ENCODE results near the gene HSD11B1L. TPM values are rescaled to one million over a fixed set of nuclear protein-coding genes. Genes with fewer than 3 reads are reported as not detected.

The HSD11B1L gene
- total and polyA plus RNA-seq, 4 donors, result 3.9 to 12.0 (median 7.1) TPM

- Histone ChIP-seq H3K9me3 (ENCODE audit: control insufficient read depth, low read length) (no peaks in the 10 kb centered on the region), H3K27ac (ENCODE audit: low read depth in 1 of 2, low read length in 2 of 2) (no peak overlapping the region), H3K4me1 (ENCODE audit: control insufficient read depth in 1 of 2, insufficient read depth in 2 of 2, low read length in 2 of 2) (no peaks in the 10 kb centered on the region), H3K36me3 (ENCODE audit: control insufficient read depth in 1 of 2, insufficient read depth in 2 of 2, low read length in 1 of 2) (peaks cover 0 to 3% of the 10 kb centered on the region in 2 donors), H3K4me3 (ENCODE audit: low read length in 2 of 2) (no peak overlapping the region), H3K27me3 (ENCODE audit: control insufficient read depth in 1 of 2, insufficient read depth in 2 of 2, low read length in 1 of 2) (no peaks in the 10 kb centered on the region)
- ATAC-seq (ENCODE audit: low FRiP score), result no peak
- intact Hi-C loops (cut with DNase I), result no loop called here
- WGBS, 2 donors, result 80 to 83% methylated on average over 13 of the region's 13 CpGs
- DNase-seq, result no peak
Measured at GRCh38 chr19:5672708-5673459, 7.9 kb upstream of the HSD11B1L start.

GRCh38 chr19:5673752-5674151 lies 7.1 kb upstream of the HSD11B1L start:
- no peak for ATAC-seq (ENCODE audit: low FRiP score)
- intact Hi-C loops (cut with DNase I), result no loop called here
- Histone ChIP-seq H3K27me3 (ENCODE audit: control insufficient read depth in 1 of 2, insufficient read depth in 2 of 2, low read length in 1 of 2) (no peaks in the 10 kb centered on the region), H3K4me3 (ENCODE audit: low read length in 2 of 2) (no peak overlapping the region), H3K4me1 (ENCODE audit: control insufficient read depth in 1 of 2, insufficient read depth in 2 of 2, low read length in 2 of 2) (no peaks in the 10 kb centered on the region), H3K27ac (ENCODE audit: low read depth in 1 of 2, low read length in 2 of 2) (no peak overlapping the region), H3K36me3 (ENCODE audit: control insufficient read depth in 1 of 2, insufficient read depth in 2 of 2, low read length in 1 of 2) (peaks cover 0 to 3% of the 10 kb centered on the region in 2 donors), H3K9me3 (ENCODE audit: control insufficient read depth, low read length) (no peaks in the 10 kb centered on the region)
- DNase-seq, result no peak
- 100% methylated on average over 1 of the region's 1 CpG for WGBS, 2 donors

GRCh38 chr19:5674714-5675113 lies 6.1 kb upstream of the HSD11B1L start:
- H3K36me3 ChIP-seq (ENCODE audit: control insufficient read depth in 1 of 2, insufficient read depth in 2 of 2, low read length in 1 of 2), result no peaks in the 10 kb centered on the region
- H3K4me3 ChIP-seq (ENCODE audit: low read length in 2 of 2), result no peak overlapping the region
- ATAC-seq (ENCODE audit: low FRiP score) (no peak), DNase-seq (no peak)
- no peaks in the 10 kb centered on the region for H3K4me1 ChIP-seq (ENCODE audit: control insufficient read depth in 1 of 2, insufficient read depth in 2 of 2, low read length in 2 of 2)
- WGBS, 2 donors, result 83 to 89% methylated on average over 5 of the region's 5 CpGs
- no peaks in the 10 kb centered on the region for H3K27me3 ChIP-seq (ENCODE audit: control insufficient read depth in 1 of 2, insufficient read depth in 2 of 2, low read length in 1 of 2)
- H3K9me3 ChIP-seq (ENCODE audit: control insufficient read depth, low read length), result no peaks in the 10 kb centered on the region
- H3K27ac ChIP-seq (ENCODE audit: low read depth in 1 of 2, low read length in 2 of 2), result no peak overlapping the region
- intact Hi-C loops (cut with DNase I), result no loop called here

GRCh38 chr19:5676105-5676771 lies 4.6 kb upstream of the HSD11B1L start:
- 76 to 83% methylated on average over 15 to 17 of the region's 17 CpGs for WGBS, 2 donors

GRCh38 chr19:5676772-5677105 lies 4.1 kb upstream of the HSD11B1L start:
- intact Hi-C loops (cut with DNase I), result no loop called here
- ATAC-seq (ENCODE audit: low FRiP score) (no peak), DNase-seq (no peak)
- 74 to 77% methylated on average over 13 of the region's 13 CpGs for WGBS, 2 donors
- Histone ChIP-seq H3K27ac (ENCODE audit: low read depth in 1 of 2, low read length in 2 of 2) (no peak overlapping the region), H3K4me3 (ENCODE audit: low read length in 2 of 2) (no peak overlapping the region), H3K36me3 (ENCODE audit: control insufficient read depth in 1 of 2, insufficient read depth in 2 of 2, low read length in 1 of 2) (no peaks in the 10 kb centered on the region), H3K27me3 (ENCODE audit: control insufficient read depth in 1 of 2, insufficient read depth in 2 of 2, low read length in 1 of 2) (no peaks in the 10 kb centered on the region), H3K9me3 (ENCODE audit: control insufficient read depth, low read length) (no peaks in the 10 kb centered on the region), H3K4me1 (ENCODE audit: control insufficient read depth in 1 of 2, insufficient read depth in 2 of 2, low read length in 2 of 2) (no peaks in the 10 kb centered on the region)

More at GRCh38 chr19:5676105-5676771, 4.6 kb upstream of the HSD11B1L start:
- H3K36me3 ChIP-seq (ENCODE audit: control insufficient read depth in 1 of 2, insufficient read depth in 2 of 2, low read length in 1 of 2), result no peaks in the 10 kb centered on the region
- H3K4me3 ChIP-seq (ENCODE audit: low read length in 2 of 2), result no peak overlapping the region
- intact Hi-C loops (cut with DNase I), result no loop called here
- no peak for DNase-seq
- ATAC-seq (ENCODE audit: low FRiP score), result no peak
- H3K27ac ChIP-seq (ENCODE audit: low read depth in 1 of 2, low read length in 2 of 2), result no peak overlapping the region
- no peaks in the 10 kb centered on the region for H3K4me1 ChIP-seq (ENCODE audit: control insufficient read depth in 1 of 2, insufficient read depth in 2 of 2, low read length in 2 of 2)
- H3K9me3 ChIP-seq (ENCODE audit: control insufficient read depth, low read length), result no peaks in the 10 kb centered on the region
- H3K27me3 ChIP-seq (ENCODE audit: control insufficient read depth in 1 of 2, insufficient read depth in 2 of 2, low read length in 1 of 2), result no peaks in the 10 kb centered on the region

DNA sequence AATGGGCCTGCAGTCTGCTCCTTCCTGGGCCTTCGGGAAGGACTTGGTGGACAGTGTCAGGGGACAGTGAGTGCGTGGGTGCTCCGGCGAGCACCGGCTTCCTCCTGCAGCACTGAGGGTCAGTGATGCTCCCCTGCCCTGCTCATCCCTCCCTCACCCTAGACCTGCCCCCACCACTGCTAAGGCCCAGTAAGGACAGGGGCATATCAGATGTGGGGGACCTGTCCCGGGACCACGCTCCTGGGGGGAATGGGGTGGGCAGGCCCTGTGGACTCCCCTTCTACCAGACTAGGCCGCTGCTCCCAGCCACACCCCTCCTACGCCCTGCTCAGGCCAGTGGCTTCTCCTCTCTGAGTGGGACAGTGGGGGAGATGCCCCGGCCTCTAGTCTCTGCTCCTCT lies 3.7 kb upstream of the HSD11B1L start:
- no peaks in the 10 kb centered on the region for H3K27me3 ChIP-seq (ENCODE audit: control insufficient read depth in 1 of 2, insufficient read depth in 2 of 2, low read length in 1 of 2)
- DNase-seq (no peak), ATAC-seq (ENCODE audit: low FRiP score) (no peak)
- no peaks in the 10 kb centered on the region for H3K9me3 ChIP-seq (ENCODE audit: control insufficient read depth, low read length)
- no peak overlapping the region for H3K4me3 ChIP-seq (ENCODE audit: low read length in 2 of 2)
- no peak overlapping the region for H3K27ac ChIP-seq (ENCODE audit: low read depth in 1 of 2, low read length in 2 of 2)
- H3K4me1 ChIP-seq (ENCODE audit: control insufficient read depth in 1 of 2, insufficient read depth in 2 of 2, low read length in 2 of 2), result no peaks in the 10 kb centered on the region
- 89 to 94% methylated on average over 10 of the region's 10 CpGs for WGBS, 2 donors
- no peaks in the 10 kb centered on the region for H3K36me3 ChIP-seq (ENCODE audit: control insufficient read depth in 1 of 2, insufficient read depth in 2 of 2, low read length in 1 of 2)
- intact Hi-C loops (cut with DNase I), result no loop called here

DNA sequence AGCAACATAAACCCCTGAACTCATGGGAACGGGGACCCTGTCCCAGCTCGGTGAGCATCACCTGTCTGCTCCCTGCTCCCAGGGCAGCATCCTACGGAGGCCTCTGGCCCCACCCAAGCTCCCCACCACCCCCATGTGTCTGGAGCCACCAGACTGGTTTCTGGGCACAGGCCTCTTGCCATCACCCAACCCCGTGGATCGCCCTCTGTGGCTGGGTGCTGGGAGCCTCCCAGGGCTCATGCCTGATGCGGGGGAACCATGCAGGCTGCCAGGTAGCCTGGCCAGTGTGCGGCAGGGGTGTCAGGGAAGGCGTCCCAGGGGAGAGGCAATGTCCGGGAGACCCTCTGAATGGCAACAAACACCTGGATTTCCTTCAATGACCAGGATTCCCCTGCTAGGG lies 3.2 kb upstream of the HSD11B1L start:
- no peak overlapping the region for H3K27ac ChIP-seq (ENCODE audit: low read depth in 1 of 2, low read length in 2 of 2)
- WGBS, 2 donors, result 86 to 87% methylated on average over 9 of the region's 9 CpGs
- no peaks in the 10 kb centered on the region for H3K4me1 ChIP-seq (ENCODE audit: control insufficient read depth in 1 of 2, insufficient read depth in 2 of 2, low read length in 2 of 2)
- ATAC-seq (ENCODE audit: low FRiP score) (no peak), DNase-seq (no peak)
- intact Hi-C loops (cut with DNase I), result no loop called here
- H3K27me3 ChIP-seq (ENCODE audit: control insufficient read depth in 1 of 2, insufficient read depth in 2 of 2, low read length in 1 of 2), result no peaks in the 10 kb centered on the region
- H3K9me3 ChIP-seq (ENCODE audit: control insufficient read depth, low read length), result no peaks in the 10 kb centered on the region
- H3K4me3 ChIP-seq (ENCODE audit: low read length in 2 of 2), result no peak overlapping the region
- H3K36me3 ChIP-seq (ENCODE audit: control insufficient read depth in 1 of 2, insufficient read depth in 2 of 2, low read length in 1 of 2), result no peaks in the 10 kb centered on the region

DNA sequence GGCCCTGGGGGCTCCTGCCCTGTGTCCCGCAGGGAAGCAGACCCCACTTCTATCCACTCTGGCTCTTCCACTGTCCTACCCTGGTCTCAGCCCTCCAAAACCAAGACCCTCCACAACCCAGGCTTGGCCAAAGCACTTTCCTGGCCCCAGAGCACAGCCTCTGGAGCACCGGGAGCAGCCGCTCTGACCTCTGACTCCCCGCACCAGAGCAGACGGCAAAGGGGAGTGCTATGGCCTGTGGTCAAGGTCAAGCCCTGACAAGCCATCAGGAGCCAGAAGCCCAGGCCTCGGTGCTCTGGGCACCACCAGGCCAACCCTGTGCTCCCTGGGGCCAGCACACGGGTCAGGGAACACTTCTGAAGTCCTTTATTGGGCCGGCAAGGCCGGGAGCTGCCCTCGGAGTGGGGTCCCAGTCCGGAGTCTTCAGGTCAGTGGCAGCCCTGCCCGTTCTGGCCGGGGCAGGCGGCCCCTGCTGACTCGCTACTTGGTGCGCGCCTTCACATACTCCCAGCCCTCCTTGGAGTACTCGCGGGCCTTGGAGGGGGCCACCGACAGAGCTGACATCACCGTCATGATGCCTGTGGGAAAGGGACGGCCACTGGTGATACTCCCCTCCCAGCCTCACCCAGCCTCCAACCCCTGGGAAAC lies 2.6 kb upstream of the HSD11B1L start:
- DNase-seq, result no peak
- H3K4me1 ChIP-seq (ENCODE audit: control insufficient read depth in 1 of 2, insufficient read depth in 2 of 2, low read length in 2 of 2), result no peaks in the 10 kb centered on the region
- H3K4me3 ChIP-seq (ENCODE audit: low read length in 2 of 2), result no peak overlapping the region
- 88 to 89% methylated on average over 22 of the region's 22 CpGs for WGBS, 2 donors
- no peaks in the 10 kb centered on the region for H3K9me3 ChIP-seq (ENCODE audit: control insufficient read depth, low read length)
- intact Hi-C loops (cut with DNase I), result no loop called here
- H3K27me3 ChIP-seq (ENCODE audit: control insufficient read depth in 1 of 2, insufficient read depth in 2 of 2, low read length in 1 of 2), result no peaks in the 10 kb centered on the region
- no peak overlapping the region for H3K27ac ChIP-seq (ENCODE audit: low read depth in 1 of 2, low read length in 2 of 2)
- no peaks in the 10 kb centered on the region for H3K36me3 ChIP-seq (ENCODE audit: control insufficient read depth in 1 of 2, insufficient read depth in 2 of 2, low read length in 1 of 2)
- no peak for ATAC-seq (ENCODE audit: low FRiP score)

Measured in aorta (tissue), 5 donors.